ENCODE results near the gene TAC1. TPM values are rescaled to one million over a fixed set of nuclear protein-coding genes. Genes with fewer than 3 reads are reported as not detected.

The TAC1 gene
- total and polyA plus RNA-seq, 10 of the 15 experiments (the other 5 are each of a cell fraction or from before 2014, with no cell fraction given), result not detected

GRCh38 chr7:97722386-97722785, 9.5 kb upstream of the TAC1 start:
- no peaks in the 10 kb centered on the region for H3K4me1 ChIP-seq (ENCODE audit: control insufficient read depth, insufficient read depth, low read length)
- FAIRE-seq (no peak), ATAC-seq (no peak), DNase-seq (ENCODE audit: low read depth, low spot score) (no peak)
- ChIA-PET CTCF (no interaction called here), POLR2A (no interaction called here), RAD21 (ENCODE audit: unreplicated experiment) (no interaction called here), SMC1A (ENCODE audit: uncharacterized antibody, unreplicated experiment) (no interaction called here)
- no peaks in the 10 kb centered on the region for H3K79me2 ChIP-seq (ENCODE audit: control insufficient read depth, insufficient read depth, low read length)
- no peaks in the 10 kb centered on the region for H3K36me3 ChIP-seq (ENCODE audit: control insufficient read depth in 2 of 2, insufficient read depth in 2 of 2, low read length in 1 of 2)
- intact Hi-C loops (cut with micrococcal nuclease; ENCODE audit: unreplicated experiment), result no loop called here
- H3K9me3 ChIP-seq (replicated peaks; ENCODE audit: control insufficient read depth, insufficient read depth, low read length), result no peaks in the 10 kb centered on the region
- H2AFZ ChIP-seq (ENCODE audit: control insufficient read depth, low read depth, low read length), result no peak overlapping the region
- no peaks in the 10 kb centered on the region for H4K20me1 ChIP-seq (ENCODE audit: control insufficient read depth, insufficient read depth)
- H3K4me2 ChIP-seq (ENCODE audit: control insufficient read depth, insufficient read depth), result no peak overlapping the region
- 4% methylated on average over 3 of the region's 3 CpGs for WGBS (ENCODE audit: insufficient coverage, insufficient replicate concordance, low lambda C conversion rate, missing lambda C conversion rate)
- H3K9ac ChIP-seq (ENCODE audit: control insufficient read depth, insufficient read depth, low read length), result no peak overlapping the region
- H3K27me3 ChIP-seq (replicated peaks in 1 of 2; ENCODE audit: control insufficient read depth in 2 of 2, insufficient read depth in 2 of 2, low read length in 1 of 2), result no peaks in the 10 kb centered on the region
- H3K27ac ChIP-seq (ENCODE audit: control insufficient read depth, insufficient read depth), result no peak overlapping the region
- in situ Hi-C loops (cut with MboI), result no loop called here
- no TSS peak for BruUV-seq (replicated peaks)
- no peak overlapping the region for H3K4me3 ChIP-seq
- TF ChIP-seq, protein P1, sequence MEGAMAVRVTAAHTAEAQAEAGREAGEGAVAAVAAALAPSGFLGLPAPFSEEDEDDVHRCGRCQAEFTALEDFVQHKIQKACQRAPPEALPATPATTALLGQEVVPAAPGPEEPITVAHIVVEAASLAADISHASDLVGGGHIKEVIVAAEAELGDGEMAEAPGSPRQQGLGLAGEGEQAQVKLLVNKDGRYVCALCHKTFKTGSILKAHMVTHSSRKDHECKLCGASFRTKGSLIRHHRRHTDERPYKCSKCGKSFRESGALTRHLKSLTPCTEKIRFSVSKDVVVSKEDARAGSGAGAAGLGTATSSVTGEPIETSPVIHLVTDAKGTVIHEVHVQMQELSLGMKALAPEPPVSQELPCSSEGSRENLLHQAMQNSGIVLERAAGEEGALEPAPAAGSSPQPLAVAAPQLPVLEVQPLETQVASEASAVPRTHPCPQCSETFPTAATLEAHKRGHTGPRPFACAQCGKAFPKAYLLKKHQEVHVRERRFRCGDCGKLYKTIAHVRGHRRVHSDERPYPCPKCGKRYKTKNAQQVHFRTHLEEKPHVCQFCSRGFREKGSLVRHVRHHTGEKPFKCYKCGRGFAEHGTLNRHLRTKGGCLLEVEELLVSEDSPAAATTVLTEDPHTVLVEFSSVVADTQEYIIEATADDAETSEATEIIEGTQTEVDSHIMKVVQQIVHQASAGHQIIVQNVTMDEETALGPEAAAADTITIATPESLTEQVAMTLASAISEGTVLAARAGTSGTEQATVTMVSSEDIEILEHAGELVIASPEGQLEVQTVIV (IDR thresholded peaks at IDR 0.05; ENCODE audit: borderline replicate concordance, partially characterized antibody), result no peak
- TF ChIP-seq CHD4 (IDR thresholded peaks at IDR 0.05) (no peak), E2F4 (IDR thresholded peaks at IDR 0.05; ENCODE audit: low read depth, low read length) (no peak), IKZF1 (conservative IDR thresholded peaks at IDR 0.05) (no peak), WRNIP1 (IDR thresholded peaks at IDR 0.05; ENCODE audit: borderline replicate concordance, low read depth, low read length) (no peak), POLR2A (IDR thresholded peaks at IDR 0.05; ENCODE audit: low read depth, low read length) (no peak)
- TF ChIP-seq, protein P2, sequence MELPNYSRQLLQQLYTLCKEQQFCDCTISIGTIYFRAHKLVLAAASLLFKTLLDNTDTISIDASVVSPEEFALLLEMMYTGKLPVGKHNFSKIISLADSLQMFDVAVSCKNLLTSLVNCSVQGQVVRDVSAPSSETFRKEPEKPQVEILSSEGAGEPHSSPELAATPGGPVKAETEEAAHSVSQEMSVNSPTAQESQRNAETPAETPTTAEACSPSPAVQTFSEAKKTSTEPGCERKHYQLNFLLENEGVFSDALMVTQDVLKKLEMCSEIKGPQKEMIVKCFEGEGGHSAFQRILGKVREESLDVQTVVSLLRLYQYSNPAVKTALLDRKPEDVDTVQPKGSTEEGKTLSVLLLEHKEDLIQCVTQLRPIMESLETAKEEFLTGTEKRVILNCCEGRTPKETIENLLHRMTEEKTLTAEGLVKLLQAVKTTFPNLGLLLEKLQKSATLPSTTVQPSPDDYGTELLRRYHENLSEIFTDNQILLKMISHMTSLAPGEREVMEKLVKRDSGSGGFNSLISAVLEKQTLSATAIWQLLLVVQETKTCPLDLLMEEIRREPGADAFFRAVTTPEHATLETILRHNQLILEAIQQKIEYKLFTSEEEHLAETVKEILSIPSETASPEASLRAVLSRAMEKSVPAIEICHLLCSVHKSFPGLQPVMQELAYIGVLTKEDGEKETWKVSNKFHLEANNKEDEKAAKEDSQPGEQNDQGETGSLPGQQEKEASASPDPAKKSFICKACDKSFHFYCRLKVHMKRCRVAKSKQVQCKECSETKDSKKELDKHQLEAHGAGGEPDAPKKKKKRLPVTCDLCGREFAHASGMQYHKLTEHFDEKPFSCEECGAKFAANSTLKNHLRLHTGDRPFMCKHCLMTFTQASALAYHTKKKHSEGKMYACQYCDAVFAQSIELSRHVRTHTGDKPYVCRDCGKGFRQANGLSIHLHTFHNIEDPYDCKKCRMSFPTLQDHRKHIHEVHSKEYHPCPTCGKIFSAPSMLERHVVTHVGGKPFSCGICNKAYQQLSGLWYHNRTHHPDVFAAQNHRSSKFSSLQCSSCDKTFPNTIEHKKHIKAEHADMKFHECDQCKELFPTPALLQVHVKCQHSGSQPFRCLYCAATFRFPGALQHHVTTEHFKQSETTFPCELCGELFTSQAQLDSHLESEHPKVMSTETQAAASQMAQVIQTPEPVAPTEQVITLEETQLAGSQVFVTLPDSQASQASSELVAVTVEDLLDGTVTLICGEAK (IDR thresholded peaks at IDR 0.05; ENCODE audit: borderline replicate concordance), result no peak
- TF ChIP-seq, protein P3, sequence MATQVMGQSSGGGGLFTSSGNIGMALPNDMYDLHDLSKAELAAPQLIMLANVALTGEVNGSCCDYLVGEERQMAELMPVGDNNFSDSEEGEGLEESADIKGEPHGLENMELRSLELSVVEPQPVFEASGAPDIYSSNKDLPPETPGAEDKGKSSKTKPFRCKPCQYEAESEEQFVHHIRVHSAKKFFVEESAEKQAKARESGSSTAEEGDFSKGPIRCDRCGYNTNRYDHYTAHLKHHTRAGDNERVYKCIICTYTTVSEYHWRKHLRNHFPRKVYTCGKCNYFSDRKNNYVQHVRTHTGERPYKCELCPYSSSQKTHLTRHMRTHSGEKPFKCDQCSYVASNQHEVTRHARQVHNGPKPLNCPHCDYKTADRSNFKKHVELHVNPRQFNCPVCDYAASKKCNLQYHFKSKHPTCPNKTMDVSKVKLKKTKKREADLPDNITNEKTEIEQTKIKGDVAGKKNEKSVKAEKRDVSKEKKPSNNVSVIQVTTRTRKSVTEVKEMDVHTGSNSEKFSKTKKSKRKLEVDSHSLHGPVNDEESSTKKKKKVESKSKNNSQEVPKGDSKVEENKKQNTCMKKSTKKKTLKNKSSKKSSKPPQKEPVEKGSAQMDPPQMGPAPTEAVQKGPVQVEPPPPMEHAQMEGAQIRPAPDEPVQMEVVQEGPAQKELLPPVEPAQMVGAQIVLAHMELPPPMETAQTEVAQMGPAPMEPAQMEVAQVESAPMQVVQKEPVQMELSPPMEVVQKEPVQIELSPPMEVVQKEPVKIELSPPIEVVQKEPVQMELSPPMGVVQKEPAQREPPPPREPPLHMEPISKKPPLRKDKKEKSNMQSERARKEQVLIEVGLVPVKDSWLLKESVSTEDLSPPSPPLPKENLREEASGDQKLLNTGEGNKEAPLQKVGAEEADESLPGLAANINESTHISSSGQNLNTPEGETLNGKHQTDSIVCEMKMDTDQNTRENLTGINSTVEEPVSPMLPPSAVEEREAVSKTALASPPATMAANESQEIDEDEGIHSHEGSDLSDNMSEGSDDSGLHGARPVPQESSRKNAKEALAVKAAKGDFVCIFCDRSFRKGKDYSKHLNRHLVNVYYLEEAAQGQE (IDR thresholded peaks at IDR 0.05; ENCODE audit: low read depth, low read length), result no peak
- TF ChIP-seq, protein P4, sequence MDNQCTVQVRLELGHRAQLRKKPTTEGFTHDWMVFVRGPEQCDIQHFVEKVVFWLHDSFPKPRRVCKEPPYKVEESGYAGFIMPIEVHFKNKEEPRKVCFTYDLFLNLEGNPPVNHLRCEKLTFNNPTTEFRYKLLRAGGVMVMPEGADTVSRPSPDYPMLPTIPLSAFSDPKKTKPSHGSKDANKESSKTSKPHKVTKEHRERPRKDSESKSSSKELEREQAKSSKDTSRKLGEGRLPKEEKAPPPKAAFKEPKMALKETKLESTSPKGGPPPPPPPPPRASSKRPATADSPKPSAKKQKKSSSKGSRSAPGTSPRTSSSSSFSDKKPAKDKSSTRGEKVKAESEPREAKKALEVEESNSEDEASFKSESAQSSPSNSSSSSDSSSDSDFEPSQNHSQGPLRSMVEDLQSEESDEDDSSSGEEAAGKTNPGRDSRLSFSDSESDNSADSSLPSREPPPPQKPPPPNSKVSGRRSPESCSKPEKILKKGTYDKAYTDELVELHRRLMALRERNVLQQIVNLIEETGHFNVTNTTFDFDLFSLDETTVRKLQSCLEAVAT (IDR thresholded peaks at IDR 0.05), result no peak
